C4-2B (cell line): Measurements from ENCODE around the gene SLC25A19.
"Not testable (repeated sequence)": the region's sequence is repeated elsewhere in the genome, so short reads cannot be mapped to it uniquely, and the experiment has no call there.

Experiments used
- H3K27ac ChIP-seq: fragments of 450-650 bp; 2 replicates; pipeline ENCODE4 v1.5.1; 2017
- CTCF ChIP-seq: fragments of 450-650 bp; conservative IDR thresholded peaks from 2 replicates; pipeline ENCODE4 v1.5.1; 2017; ENCODE audit warnings: mild to moderate bottlenecking
- ZFX ChIP-seq: fragments of 450-650 bp; IDR thresholded peaks from 2 replicates; pipeline ENCODE4 v1.6.1; 2017

SLC25A19 gene

GRCh38 chr17:75287221-75287620, 2.0 kb downstream of the SLC25A19 start:
- H3K27ac ChIP-seq = peak overlapping the region; percentile 75; the same call in 1 of the 2 replicates
- TF ChIP-seq ZFX (no peak), CTCF (no peak)

- H3K27ac ChIP-seq = no peak overlapping the region
- TF ChIP-seq CTCF = no peak
- no peak for TF ChIP-seq ZFX
Measured at GRCh38 chr17:75285123-75285522, 4.1 kb downstream of the SLC25A19 start.

GRCh38 chr17:75280189-75280588, 9.0 kb downstream of the SLC25A19 start:
- not testable (repeated sequence) for H3K27ac ChIP-seq

- no peak overlapping the region for H3K27ac ChIP-seq
- TF ChIP-seq CTCF = no peak
- TF ChIP-seq ZFX = no peak
Measured at GRCh38 chr17:75277664-75278071, 11.6 kb downstream of the SLC25A19 start.

GRCh38 chr17:75273977-75274708, 15.1 kb downstream of the SLC25A19 start:
- TF ChIP-seq CTCF = no peak
- no peak for TF ChIP-seq ZFX
- H3K27ac ChIP-seq = no peak overlapping the region

GRCh38 chr17:75272848-75273184, 16.4 kb downstream of the SLC25A19 start:
- TF ChIP-seq ZFX (no peak), CTCF (no peak)
- peak overlapping the region; percentile 90 for H3K27ac ChIP-seq

- peak overlapping the region; percentile 90 for H3K27ac ChIP-seq
- no peak for TF ChIP-seq CTCF
- TF ChIP-seq ZFX = no peak
Measured at GRCh38 chr17:75271955-75272847, 17.0 kb downstream of the SLC25A19 start.
